Nephron progenitor cell (in vitro differentiated cells): ENCODE data around the gene PPP1R14B.
A peak's percentile ranks its signal among the peaks of the same experiment; 100 is the strongest.

Source experiments
- DNase-seq: peaks from one replicate; pipeline ENCODE4 v3.0.0; 2021
- H3K27ac Mint-ChIP-seq: 2 replicates; pipeline ENCODE4 v1.8.0; 2021; ENCODE audit warnings: mild to moderate bottlenecking, moderate library complexity, mixed read lengths
- H3K27me3 Mint-ChIP-seq: 2 replicates; pipeline ENCODE4 v1.8.0; 2021; ENCODE audit warnings: mild to moderate bottlenecking, low read depth, mixed read lengths; ENCODE audit not compliant: poor library complexity
- H3K36me3 Mint-ChIP-seq: 2 replicates; pipeline ENCODE4 v1.8.0; 2021; ENCODE audit warnings: low read depth, mixed read lengths
- H3K4me1 Mint-ChIP-seq: 2 replicates; pipeline ENCODE4 v1.8.0; 2021; ENCODE audit warnings: mixed read lengths
- H3K4me3 Mint-ChIP-seq: 2 replicates; pipeline ENCODE4 v1.8.0; 2021; ENCODE audit warnings: mild to moderate bottlenecking, moderate library complexity, mixed read lengths
- H3K9me3 Mint-ChIP-seq: 2 replicates; pipeline ENCODE4 v1.8.0; 2021; ENCODE audit warnings: mild to moderate bottlenecking, moderate library complexity, mixed read lengths
- TF ChIP-seq, protein P1 (sequence below): fragments of 200-600 bp; sonication (generic); IDR thresholded peaks from 2 replicates; pipeline ENCODE4 v1.5.0; 2021; ENCODE audit warnings: antibody characterized with exemption

PPP1R14B gene

DNA sequence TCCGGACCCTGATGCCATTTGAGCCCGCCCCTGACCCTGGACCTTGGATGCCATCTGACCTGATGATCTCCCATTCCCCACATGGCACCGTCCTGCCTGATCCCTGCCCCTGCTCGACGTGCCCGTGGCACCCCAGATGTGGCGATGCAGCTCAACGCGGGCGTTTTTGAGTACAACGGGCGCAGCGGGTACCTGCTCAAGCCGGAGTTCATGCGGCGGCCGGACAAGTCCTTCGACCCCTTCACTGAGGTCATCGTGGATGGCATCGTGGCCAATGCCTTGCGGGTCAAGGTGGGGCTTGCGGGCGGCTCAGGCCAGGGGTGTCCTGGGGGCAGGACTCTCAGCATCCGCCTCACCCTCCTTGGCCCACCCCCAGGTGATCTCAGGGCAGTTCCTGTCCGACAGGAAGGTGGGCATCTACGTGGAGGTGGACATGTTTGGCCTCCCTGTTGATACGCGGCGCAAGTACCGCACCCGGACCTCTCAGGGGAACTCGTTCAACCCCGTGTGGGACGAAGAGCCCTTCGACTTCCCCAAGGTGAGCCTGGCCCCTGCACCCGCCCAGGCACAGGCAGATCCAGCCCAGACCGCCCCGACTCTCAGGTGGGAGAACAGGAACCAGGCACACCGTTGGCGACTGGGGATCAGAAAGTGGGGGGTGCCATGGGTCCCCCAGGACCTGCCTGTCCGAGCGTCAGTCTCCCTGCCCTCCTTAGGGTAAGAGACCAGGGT, 15.7 kb upstream of the PPP1R14B start:
- no peak for DNase-seq
- no peaks in the 10 kb centered on the region for H3K9me3 Mint-ChIP-seq
- H3K4me1 Mint-ChIP-seq: peaks cover 27% of the 10 kb centered on the region
- H3K27ac Mint-ChIP-seq: no peak overlapping the region
- peaks cover 2% of the 10 kb centered on the region for H3K27me3 Mint-ChIP-seq
- TF ChIP-seq, protein P1, sequence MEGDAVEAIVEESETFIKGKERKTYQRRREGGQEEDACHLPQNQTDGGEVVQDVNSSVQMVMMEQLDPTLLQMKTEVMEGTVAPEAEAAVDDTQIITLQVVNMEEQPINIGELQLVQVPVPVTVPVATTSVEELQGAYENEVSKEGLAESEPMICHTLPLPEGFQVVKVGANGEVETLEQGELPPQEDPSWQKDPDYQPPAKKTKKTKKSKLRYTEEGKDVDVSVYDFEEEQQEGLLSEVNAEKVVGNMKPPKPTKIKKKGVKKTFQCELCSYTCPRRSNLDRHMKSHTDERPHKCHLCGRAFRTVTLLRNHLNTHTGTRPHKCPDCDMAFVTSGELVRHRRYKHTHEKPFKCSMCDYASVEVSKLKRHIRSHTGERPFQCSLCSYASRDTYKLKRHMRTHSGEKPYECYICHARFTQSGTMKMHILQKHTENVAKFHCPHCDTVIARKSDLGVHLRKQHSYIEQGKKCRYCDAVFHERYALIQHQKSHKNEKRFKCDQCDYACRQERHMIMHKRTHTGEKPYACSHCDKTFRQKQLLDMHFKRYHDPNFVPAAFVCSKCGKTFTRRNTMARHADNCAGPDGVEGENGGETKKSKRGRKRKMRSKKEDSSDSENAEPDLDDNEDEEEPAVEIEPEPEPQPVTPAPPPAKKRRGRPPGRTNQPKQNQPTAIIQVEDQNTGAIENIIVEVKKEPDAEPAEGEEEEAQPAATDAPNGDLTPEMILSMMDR: no peak
- H3K36me3 Mint-ChIP-seq: peaks cover 21% of the 10 kb centered on the region
- no peak overlapping the region for H3K4me3 Mint-ChIP-seq

DNA sequence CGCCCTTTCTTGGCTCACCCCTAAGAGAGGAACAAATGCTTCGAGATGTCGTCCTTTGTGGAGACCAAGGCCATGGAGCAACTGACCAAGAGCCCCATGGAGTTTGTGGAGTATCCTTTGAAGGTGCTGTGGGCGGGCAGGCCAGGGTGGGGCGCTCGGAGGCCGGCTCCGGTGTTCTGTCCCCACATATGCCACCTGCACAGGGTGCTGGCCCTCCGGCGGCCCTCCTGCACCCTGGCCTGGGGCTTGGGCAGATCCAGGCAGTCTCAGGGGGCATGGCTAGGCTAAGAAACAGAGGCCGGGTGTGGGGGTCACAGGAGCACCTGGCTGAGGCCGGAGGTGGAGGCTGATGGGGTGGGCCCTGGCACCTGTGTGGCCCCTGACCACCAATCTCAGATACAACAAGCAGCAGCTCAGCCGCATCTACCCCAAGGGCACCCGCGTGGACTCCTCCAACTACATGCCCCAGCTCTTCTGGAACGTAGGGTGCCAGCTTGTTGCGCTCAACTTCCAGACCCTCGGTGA, 14.9 kb upstream of the PPP1R14B start:
- TF ChIP-seq, protein P1: no peak
- Mint-ChIP-seq H3K4me3 (no peak overlapping the region), H3K9me3 (no peaks in the 10 kb centered on the region), H3K27me3 (peaks cover 2% of the 10 kb centered on the region), H3K4me1 (peaks cover 27% of the 10 kb centered on the region), H3K36me3 (peaks cover 21% of the 10 kb centered on the region), H3K27ac (no peak overlapping the region)
- DNase-seq: no peak

DNA sequence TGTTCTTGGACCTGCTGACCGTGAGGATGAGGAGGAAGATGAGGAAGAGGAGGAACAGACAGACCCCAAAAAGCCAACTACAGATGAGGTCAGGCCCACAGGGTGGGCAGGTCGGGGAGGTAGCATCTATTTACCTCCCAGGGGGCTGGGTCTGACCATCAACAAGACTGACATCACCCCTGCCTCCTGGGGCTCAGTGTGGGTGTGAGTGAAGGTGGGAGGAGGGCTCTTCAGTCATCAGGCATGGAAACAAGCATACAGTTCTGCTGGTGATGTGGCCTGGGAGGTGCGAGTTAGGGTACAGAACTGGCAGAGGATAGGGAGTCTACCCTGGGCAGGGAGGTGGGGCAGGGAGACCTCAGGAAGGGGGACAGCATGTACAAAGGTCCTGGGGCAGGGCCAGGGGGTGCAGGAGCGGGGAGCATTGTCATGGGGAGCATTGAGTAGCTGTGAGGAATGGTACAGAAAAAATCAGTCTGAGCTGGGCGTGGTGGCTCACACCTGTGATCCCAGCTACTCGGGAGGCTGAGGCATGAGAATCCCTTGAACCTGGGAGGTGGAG, 13.5 kb upstream of the PPP1R14B start:
- Mint-ChIP-seq H3K36me3 (peaks cover 21% of the 10 kb centered on the region), H3K9me3 (no peaks in the 10 kb centered on the region), H3K4me3 (no peak overlapping the region), H3K4me1 (peaks cover 30% of the 10 kb centered on the region), H3K27me3 (peaks cover 2% of the 10 kb centered on the region), H3K27ac (peak overlapping the region; percentile 89)
- DNase-seq: no peak
- TF ChIP-seq, protein P1: no peak

DNA sequence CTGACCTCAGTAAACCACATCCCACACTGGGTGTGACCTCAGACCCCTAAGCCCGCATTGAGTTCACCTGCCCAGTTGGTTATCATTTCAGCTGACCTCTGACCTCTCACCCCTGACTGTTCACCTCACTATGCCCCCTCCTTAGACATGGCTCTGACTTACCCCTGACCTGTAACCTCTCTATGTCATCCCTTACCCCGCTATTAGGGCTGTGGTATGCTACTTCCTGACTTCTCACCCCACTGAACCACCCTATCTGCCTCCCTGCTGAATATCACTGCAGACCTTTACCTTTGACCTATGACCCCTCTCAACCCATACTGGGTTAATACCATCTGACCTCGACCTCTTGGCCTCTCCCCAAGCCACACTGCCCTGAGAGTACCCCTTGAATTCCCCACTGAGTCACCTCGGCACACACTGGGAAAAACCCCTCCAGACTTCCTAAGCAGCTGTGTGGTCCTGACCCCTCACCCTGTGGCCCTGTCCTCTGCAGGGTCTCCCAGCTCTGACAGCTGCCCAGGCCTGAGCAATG, 12.9 kb upstream of the PPP1R14B start:
- Mint-ChIP-seq H3K27ac (peak overlapping the region; percentile 89), H3K36me3 (peaks cover 21% of the 10 kb centered on the region), H3K4me1 (peaks cover 30% of the 10 kb centered on the region), H3K4me3 (no peak overlapping the region), H3K27me3 (peaks cover 2% of the 10 kb centered on the region), H3K9me3 (no peaks in the 10 kb centered on the region)
- TF ChIP-seq, protein P1: no peak
- DNase-seq: no peak

DNA sequence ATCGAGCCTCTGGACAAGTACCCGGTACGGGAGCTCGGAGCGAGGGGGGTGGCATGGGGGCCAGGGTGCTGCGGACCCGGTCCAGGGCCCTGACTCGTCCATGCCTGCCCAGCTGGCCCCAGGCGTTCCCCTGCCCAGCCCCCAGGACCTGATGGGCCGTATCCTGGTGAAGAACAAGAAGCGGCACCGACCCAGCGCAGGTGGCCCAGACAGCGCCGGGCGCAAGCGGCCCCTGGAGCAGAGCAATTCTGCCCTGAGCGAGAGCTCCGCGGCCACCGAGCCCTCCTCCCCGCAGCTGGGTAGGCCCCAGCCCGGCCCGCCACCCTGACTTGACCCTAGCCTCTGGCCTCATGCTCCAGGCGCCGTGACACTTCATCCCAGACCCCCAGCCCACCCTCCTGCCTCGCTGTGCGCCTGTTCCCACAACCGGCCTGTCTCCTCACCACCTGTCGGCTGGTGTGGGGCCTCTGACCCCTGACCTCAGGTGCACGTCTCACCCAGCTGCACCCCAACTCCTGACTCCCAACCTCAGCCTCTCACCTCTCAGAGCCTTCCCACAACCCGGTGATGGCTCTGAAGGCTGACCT, 12.3 kb upstream of the PPP1R14B start:
- peaks cover 2% of the 10 kb centered on the region for H3K27me3 Mint-ChIP-seq
- no peak overlapping the region for H3K4me3 Mint-ChIP-seq
- H3K36me3 Mint-ChIP-seq: peaks cover 21% of the 10 kb centered on the region
- TF ChIP-seq, protein P1: no peak
- H3K9me3 Mint-ChIP-seq: no peaks in the 10 kb centered on the region
- no peak for DNase-seq
- H3K4me1 Mint-ChIP-seq: peaks cover 25% of the 10 kb centered on the region
- H3K27ac Mint-ChIP-seq: peak overlapping the region; percentile 89
